Stimulated activated CD4-positive, alpha-beta T cell treated with anti-CD3 and anti-CD28 coated beads, Interleukin-12 subunit alpha, Interleukin-12 subunit beta, amount 100 ng/mL, for 4 hours (primary cell): ENCODE results near the gene RNF224.

Experiments
- DNase-seq: peaks from one replicate; pipeline ENCODE4 v3.0.0-alpha.2; 2020

The RNF224 gene

DNA sequence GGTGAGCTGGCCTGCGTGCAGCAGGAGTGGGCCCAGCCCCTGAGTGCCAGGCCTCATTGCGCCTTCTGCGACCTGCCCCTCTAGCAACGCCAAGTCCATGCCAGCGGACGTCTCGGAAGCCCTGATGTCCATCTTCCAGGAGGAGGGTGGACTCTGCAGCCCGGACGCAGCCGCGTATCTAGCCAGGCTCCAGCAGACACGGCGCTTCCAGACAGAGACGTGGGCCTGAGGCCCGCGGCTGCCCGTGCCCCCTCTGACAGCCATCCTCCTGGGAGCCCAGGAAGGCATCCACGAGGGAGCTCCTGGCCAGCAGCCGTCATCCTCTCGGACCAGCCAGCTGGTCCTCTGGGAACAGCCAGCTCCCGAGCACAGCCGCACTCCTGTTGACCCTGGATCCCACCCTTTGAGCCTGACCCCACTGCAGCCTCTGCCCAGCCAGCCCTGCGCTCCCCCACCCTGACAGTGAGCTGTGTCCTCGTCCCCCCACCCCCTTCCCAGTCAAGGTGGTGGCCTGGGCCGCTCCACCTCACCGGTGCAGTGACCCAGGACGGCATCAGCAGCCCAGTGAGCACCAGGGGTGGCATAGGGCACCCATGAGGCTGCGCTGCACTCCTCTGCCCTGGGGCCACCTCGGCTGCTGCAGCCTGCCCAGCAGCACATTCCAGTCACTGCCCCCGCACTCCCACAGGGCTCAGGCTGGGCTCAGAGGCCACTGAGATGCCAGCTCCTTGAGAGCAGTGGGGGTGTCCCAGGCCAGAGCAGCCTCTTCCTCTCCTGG is 10.9 kb upstream of the RNF224 start:
- no peak for DNase-seq

DNA sequence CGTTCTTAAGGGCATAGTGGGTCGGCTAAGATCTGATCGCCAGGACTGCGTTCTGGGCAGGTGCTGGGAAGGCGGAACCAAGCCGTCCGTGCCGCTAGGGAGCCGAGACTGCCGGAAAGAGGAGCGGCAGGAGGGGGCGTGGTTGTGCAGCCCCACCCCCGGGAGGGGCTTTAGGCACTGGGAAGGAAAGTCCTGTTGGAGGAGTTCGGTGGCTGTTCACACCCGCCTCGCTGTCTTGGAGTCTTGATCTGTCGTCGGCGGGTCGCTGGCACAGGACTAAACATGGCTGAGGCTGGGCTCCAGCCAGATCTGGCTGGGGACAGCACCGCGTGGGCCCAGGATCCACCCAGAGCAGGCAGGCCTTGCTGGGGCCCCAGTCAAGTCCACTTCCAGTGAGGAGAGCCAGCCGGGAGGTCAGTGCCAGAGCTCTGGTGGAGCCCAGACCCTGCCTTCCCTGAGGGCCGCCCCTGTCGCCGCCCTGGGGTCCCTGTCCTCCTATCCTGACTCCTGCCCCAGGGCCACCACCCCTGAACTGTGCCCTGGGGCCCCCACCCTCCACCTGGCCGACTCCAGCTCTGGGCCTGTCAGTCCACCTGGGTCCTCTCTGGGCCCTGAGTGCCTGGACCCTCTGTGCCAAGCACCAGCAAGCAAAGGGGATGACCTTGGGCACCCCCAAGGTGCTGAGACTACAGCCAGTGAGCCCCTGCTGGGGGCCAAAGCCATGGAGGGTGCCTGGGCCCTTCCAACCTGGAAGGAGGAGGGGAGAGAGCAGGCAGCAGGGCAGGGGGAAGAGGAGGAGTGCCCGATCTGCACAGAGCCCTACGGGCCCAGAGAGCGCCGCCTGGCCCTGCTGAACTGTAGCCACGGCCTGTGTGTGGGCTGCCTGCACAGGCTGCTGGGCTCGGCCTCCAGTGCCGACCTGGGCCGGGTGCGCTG is 9.8 kb upstream of the RNF224 start:
- no peak for DNase-seq

DNA sequence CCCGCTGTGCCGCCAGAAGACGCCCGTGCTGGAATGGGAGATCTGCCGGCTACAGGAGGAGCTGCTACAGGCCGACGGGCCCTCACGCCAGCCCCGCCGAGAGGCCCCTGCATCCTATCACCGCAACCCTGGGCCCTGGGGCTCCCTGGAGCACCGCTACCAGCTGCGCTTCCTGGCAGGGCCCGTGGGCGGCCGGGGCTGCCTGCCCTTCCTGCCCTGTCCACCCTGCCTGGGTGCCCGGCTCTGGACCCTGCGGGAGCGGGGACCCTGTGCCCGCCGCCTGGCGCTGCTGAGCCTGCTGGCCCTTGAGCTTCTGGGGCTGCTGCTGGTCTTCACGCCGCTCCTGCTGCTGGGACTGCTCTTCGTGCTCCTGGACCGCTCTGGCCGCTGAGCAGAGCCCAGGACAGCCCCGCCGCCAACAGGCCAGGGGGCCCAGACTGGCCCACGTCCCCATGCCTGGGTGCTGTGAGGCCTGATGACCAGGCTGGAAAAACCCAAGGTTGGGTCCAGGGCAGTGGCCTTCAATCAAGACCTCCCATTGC is 9.0 kb upstream of the RNF224 start:
- no peak for DNase-seq

DNA sequence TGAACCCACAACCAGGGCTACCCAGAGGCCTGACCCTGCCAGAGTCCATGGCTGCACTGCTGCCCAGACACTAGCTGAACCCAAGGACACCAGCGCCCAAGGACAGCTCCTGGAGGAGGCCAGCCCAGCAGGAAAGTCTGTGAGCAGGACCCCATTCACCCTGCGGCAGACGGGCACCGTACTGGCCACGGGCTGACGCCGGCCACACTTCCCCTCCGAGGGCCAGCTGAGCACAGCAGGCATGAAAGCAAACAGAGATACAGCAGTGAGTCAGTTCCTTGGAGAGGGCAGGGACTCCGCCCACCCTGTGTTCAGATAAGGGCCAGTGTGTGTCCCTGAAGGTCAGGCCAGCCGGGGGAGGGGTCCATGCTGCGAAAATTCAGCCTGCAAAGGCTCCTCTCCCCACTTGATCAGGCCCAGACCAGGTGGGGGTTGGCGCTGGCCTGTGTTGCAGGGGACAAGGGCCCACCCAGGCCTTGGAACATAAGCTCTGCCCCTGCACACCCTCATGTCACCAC is 8.5 kb upstream of the RNF224 start:
- DNase-seq = no peak

DNA sequence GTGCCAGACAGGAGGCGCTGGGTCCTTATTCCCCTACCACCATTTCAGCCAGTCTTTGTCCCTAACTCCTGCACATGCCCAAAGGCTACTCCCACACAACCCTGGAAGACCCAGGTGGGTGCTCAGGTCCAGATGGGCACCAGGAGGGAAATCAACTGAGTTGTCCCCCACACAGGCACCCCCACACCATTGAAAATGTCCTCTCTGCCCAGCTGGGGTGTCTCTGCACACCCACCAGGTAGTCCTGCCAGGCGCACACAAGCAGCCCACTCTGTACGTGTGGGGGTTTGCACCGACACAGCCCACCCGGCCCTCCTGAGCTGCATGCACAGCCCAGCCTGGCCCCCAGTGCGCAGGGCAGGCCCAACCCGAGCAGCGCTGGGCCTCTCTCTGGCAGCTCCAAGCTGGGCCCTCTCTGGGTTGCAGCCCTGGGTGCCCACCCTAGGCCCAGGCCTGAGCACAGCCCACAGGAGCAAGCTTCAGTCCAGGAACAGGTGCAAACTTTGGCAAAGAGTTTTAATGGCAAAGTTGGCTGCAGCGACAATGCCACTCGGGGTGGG is 7.5 kb upstream of the RNF224 start:
- no peak for DNase-seq

DNA sequence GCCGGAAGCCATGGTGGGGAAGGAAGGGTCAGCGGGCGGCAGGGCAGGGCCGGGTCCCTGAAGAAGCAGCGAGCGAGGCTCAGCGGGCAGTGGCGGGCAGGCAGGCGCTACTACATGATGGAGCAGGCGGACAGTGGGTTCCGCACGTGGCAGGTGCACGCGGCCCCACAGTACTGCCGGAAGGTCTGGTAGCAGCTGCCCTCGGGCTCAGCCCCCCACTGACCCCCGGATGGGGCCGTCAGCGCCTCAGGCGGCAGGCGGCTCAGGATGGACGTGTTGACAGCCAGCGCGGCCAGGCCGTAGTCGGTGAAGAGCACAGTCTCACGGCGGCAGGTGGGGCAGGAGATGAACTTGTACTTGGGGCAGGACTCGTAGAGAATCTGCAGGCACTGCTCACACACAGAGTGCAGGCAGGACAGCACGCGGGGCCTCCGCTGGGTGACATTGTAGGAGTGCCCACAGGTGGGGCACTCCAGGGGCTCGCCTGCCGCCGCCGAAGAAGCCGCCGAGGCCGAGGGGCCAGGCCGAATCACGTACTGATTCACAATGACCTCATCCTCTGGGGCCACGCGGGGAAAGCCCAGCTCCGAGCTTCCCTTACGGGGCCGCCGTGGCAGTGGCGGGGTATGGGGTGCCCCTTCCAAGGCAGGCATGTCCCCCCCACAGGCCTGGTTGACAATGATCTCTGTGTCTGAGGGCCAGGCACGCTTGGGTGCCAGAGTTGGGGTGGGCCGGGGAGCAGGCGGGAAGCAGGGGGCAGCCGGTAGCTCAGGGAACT is 6.8 kb upstream of the RNF224 start:
- DNase-seq = no peak

DNA sequence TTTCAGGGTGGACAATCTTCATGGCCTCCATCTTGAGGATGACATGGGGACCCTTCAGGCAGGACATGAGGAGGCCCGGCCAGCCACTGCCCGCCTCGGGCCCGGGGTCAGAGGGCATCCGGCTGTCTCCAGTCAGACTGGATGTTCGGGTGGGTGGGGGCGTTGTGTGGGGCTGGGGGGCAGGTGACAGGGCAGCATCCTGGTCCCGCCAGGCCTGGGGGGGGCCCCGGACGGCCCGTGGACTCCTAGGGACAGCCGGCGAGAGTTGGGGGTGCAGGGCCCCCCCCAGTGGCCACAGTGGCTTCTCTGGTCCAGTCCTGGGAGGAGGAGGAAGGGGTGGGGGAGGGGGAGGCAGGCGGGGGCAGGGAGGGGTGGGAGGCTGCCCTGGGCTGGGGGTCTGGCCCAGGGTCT is 6.2 kb upstream of the RNF224 start:
- DNase-seq = no peak

DNA sequence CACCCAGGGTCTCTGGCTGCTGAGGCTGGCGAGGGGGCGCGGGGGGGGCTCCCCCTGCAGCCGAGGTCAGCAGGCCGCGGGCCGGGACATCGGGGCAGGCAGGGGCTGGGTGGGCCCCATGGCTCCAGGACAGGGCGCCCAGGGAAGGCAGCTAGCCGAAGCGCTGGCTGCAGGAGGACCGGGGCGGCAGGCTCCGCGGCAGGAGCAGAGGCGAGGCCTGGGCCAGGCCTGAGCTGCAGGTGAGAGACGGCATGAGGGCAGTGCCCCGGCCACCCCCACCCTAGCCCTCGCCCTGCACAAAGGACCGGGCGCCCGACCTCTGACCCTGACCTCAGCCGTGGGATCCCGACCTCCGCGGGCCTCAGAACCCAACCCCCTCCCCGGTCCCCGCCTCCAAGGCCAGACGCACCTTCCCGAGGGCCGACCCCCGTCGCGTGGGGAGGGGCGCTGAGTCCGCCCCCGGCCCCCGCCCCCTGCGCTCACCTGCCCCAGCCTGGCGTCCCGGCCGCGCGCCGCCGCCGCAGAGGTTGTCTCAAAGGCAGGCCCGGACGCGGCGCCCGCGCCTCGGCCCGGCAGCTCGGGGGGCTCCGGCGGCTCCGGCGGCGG is 5.7 kb upstream of the RNF224 start:
- no peak for DNase-seq

DNA sequence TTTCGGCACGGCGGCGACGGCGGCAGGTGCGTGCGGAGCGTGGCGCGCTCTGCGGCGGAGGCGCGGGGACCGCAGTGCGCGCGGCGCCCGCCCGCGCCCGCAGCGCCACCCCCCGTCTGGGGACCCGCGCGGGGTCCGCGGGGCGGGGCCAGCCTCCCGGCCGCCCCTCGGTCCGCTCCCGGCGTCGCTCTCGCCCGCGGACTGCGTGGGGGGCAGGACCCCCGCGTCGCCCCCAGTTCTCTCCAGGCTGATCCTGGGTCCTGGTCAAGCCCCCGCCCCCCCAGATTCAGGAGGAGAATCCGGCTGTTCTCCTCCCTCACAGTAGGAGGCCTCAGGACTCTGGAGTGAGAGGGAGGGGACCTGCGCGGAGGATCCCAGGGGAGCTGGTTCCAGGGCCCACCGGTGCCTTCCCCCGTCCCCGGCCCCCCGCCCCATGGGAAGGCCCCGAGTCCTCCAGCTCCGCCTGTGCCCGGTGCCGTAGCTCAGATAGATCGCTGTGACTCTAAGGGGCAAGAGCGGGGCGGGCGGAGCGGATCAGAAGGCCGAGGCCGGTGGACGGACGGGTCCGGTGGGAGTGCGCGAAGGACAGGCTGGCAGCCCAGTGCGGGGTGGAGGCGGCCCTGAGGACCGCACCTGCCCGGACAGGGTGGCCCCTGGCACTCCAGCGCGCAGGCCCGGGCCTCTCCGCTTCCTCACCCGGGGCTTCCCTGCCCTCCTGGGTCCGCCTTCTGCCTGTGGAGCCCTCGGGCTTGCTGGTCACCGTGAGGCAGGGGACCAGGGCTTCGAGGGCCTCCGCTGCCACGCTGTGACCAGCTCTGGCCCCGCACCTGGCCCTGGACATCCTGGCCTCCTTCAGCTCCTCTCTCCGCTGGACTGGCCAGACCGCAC is 4.9 kb upstream of the RNF224 start, which contains the start of gene RNF208:
TSS of gene RNF208 (minus strand) at position 51 of the 888 bp plus-strand sequence. CDS start 1,028 bp downstream, outside the sequence.
- no peak for DNase-seq

DNA sequence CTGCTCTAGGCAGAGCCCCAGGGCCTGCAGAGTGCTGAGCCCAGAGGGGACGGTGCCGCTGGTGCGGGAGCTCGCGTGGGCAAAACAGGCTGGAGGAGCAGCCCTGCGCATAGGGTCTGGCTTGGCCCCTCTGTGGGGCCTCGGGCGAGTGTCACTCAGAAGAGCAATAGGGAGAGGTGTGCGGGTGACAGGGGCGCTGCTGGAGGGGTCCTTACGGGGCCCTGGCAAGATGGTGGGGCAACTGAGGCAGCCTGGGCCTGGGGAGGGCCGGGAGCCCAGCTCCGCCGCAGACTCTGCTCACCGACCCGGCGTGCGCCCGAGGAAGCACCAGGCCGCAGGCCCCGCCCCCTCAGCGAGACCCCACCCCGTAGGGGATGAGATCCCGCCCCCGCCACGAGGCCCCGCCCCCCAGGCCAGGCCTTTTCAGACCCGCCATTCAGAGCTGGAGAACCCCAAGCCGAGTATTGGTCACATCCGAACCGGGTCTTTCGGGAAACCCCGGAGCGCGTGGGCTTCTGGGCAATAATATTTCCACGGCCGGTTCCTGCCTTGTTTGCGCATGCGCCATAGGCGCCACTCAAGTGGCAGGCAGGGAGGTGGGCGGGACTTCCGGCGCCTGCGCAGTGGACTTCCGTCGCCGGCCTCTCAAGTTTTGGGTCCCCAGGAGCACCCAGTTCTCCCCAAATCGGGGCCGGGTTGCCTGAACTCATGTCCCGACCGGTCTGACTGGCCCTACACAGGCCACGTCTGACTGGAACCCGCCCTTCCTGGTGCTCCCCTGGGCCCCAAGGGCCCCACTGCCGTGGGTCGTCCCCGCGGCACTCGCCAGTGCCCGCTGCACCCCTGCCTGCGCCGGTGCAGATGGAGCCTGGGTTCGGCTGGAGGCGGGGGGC is 4.0 kb upstream of the RNF224 start:
- DNase-seq = peak; percentile 99

DNA sequence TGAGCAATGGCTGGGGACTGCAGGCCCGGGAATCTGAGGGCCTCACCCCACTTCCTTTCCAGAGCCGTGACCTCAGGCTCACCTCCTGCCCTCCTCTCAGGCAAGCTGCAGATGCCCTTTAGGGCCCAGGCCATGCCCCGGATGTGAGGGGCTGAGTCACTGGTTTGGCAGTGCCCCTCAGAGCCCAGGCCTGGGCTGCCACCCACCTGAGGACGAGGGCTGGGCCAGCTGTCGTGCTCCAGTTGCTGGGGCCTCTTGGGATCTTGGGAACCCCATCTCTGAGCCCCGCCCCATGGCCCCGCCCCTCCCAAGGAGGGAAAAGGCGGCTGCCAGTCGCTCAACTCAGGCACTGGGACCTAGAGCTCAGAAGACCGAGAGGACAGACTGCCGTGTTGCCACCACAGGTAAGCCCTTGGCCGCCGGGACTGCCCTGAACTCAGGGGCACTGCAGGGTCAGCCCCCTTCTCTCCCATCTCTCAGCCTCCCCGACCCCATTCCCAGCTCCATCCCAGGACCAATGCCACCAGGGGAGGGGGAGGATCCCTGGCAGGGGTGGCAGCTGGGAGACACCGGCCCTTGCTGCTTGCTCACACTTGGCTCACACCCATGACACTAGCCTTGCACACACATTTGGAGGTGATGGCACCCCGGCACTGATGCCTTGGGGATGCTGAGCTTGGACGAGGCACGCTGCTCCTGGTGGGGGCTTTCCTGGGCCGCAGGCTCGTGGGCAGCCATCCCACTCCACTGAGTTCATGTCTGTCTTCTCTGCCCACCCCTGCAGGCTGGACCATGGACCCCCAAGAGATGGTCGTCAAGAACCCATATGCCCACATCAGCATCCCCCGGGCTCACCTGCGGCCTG is 2.2 kb upstream of the RNF224 start, which contains the start of gene CYSRT1:
TSS of gene CYSRT1 (plus strand) at position 345 of the 865 bp plus-strand sequence. CDS start at position 793, 448 bp downstream.
- no peak for DNase-seq

DNA sequence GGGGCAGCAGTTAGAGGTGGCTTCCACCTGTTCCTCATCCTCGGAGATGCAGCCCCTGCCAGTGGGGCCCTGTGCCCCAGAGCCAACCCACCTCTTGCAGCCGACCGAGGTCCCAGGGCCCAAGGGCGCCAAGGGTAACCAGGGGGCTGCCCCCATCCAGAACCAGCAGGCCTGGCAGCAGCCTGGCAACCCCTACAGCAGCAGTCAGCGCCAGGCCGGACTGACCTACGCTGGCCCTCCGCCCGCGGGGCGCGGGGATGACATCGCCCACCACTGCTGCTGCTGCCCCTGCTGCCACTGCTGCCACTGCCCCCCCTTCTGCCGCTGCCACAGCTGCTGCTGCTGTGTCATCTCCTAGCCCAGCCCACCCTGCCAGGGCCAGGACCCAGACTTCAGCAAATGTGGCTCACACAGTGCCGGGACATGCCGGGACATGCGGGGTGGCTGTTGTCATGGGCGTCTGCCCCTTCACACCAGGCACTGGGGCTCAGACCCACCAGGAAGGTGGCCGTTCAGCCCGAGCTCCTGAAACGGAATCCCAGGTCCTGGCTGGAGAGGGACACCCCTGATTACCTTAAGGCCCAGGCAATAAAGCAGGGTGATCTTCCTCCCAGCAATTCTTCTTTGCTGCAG is 1.5 kb upstream of the RNF224 start:
- no peak for DNase-seq

DNA sequence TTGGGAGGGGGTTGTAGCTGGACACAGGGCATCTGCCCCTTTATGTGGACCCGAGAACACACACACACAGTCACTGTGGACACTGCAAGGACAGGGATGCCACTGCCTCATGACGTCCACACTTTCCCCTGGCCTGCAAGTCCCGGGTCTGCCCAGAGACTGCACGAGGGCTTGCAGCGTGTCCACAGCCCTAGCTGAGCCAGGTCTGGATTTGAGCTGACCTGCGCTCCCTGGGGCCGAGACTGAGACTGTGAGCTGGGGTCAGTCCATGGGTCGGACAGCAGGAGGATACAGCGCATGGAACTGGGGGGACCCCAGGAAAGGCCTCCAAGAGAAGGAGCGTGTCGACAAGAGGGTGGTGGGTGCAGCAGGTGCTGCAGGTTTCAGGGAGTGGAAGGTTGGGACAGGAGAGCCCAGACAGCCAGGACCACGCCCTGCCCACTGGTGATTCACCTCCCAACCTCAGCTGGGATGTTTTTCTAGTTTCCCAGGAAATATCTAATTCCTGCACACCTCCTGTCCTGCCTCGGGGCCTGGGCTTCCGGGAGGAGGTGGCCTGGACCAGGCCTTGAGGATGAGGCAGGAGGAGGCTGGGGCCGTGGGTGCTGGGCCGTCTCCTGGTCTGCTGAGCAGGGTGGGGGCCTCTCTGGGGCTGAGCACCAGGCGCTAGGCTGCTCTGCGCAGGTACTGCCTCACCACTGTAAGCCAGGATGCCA is 806 bp upstream of the RNF224 start:
- DNase-seq = no peak

DNA sequence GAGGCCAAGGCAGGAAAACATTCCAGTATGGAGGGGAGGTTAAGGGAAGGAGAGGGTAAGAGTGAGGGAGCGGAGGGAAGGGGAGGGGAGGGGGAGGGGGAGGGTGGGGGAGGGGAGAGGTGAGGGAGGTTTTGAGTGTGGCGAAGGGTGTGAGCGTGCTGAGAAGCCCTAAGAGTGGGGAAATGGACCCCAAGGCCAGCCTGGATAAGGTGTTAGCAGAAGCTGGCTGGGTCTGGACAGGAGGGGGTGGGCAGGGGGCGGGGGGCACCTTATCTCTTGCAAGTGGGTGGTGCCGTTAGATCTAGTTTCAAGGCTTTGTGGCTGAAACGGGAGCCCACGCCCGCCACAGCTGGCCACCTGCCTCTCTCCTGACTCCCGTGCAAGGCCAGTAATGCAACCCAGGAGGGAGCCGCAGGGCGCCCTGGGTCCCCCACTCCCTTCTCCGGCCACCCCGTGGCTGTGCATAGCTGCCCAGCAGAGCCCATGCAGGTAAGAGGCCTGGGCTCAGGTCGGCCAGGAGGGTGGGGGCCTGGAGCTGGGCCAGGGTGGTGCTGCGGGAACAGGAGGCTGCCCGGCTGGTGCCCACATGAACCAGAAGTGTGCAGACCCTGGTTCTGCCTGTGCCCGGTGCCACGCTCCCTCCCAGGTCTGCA is 677 bp downstream of the RNF224 start:
- DNase-seq = no peak

DNA sequence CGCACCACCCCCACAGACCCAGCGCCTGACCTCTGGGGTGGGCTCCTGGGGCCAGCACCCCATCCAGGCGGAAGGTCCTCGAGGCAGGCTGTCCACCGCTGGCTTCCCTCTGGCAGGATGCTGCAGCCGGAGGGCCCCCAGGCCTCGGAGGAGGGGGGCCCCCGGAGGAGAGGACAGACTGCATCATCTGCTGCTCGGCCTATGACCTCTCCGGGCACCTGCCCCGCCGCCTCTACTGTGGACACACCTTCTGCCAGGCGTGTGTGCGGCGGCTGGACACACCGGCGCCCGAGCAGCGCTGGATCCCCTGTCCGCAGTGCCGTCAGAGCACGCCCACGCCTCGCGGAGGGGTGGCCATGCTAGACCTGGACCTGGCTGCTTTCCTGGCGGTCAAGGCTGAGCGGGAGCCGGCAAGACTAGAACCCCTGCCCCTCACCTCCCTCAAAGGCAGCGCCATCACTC is 1.2 kb downstream of the RNF224 start:
- DNase-seq = no peak
